ENCODE measurements around the gene GRID2. TPM values are rescaled to one million over a fixed set of nuclear protein-coding genes. Genes with fewer than 3 reads are reported as not detected.

The GRID2 gene
- total RNA-seq, 6 experiments from 2014 or later = not detected

- H3K4me3 Mint-ChIP-seq = no peak overlapping the region
- no peaks in the 10 kb centered on the region for H3K4me1 Mint-ChIP-seq (ENCODE audit: low read depth)
- H3K27me3 Mint-ChIP-seq (ENCODE audit: insufficient read depth) = no peaks in the 10 kb centered on the region; the same call in 1 of the 2 replicates
- H3K9me3 Mint-ChIP-seq = peaks cover 12% of the 10 kb centered on the region
- H3K27ac Mint-ChIP-seq = no peak overlapping the region
- TF ChIP-seq CTCF (IDR thresholded peaks at IDR 0.05) = no peak
- DNase-seq = no peak
- H3K36me3 Mint-ChIP-seq (ENCODE audit: low read depth) = no peaks in the 10 kb centered on the region
These were observed 1165.8 kb downstream of the GRID2 start for GRCh38 chr4:93469560-93469959.

GRCh38 chr4:93475730-93476129 lies 1172.0 kb downstream of the GRID2 start:
- peaks cover 15% of the 10 kb centered on the region for H3K9me3 Mint-ChIP-seq
- DNase-seq = no peak
- H3K4me3 Mint-ChIP-seq = no peak overlapping the region
- no peak overlapping the region for H3K27ac Mint-ChIP-seq
- H3K36me3 Mint-ChIP-seq (ENCODE audit: low read depth) = no peaks in the 10 kb centered on the region
- no peaks in the 10 kb centered on the region for H3K4me1 Mint-ChIP-seq (ENCODE audit: low read depth)
- TF ChIP-seq CTCF (IDR thresholded peaks at IDR 0.05) = no peak
- H3K27me3 Mint-ChIP-seq (ENCODE audit: insufficient read depth) = no peaks in the 10 kb centered on the region; the same call in 1 of the 2 replicates

- H3K9me3 Mint-ChIP-seq = peaks cover 15% of the 10 kb centered on the region
These were observed 1175.0 kb downstream of the GRID2 start for GRCh38 chr4:93478805-93479204.

GRCh38 chr4:93480452-93480851 lies 1176.7 kb downstream of the GRID2 start:
- DNase-seq = no peak
- Mint-ChIP-seq H3K36me3 (ENCODE audit: low read depth) (no peaks in the 10 kb centered on the region), H3K27ac (no peak overlapping the region), H3K4me3 (no peak overlapping the region), H3K4me1 (ENCODE audit: low read depth) (no peaks in the 10 kb centered on the region), H3K27me3 (ENCODE audit: insufficient read depth) (no peaks in the 10 kb centered on the region), H3K9me3 (peaks cover 15% of the 10 kb centered on the region)
- TF ChIP-seq CTCF (IDR thresholded peaks at IDR 0.05) = no peak

More at GRCh38 chr4:93478805-93479204, 1175.0 kb downstream of the GRID2 start:
- no peak overlapping the region for H3K27ac Mint-ChIP-seq
- DNase-seq = no peak
- no peak for TF ChIP-seq CTCF (IDR thresholded peaks at IDR 0.05)
- H3K4me1 Mint-ChIP-seq (ENCODE audit: low read depth) = no peaks in the 10 kb centered on the region
- no peaks in the 10 kb centered on the region for H3K36me3 Mint-ChIP-seq (ENCODE audit: low read depth)
- no peaks in the 10 kb centered on the region for H3K27me3 Mint-ChIP-seq (ENCODE audit: insufficient read depth)
- H3K4me3 Mint-ChIP-seq = no peak overlapping the region

- no peak for DNase-seq
- no peak overlapping the region for H3K27ac Mint-ChIP-seq
- H3K27me3 Mint-ChIP-seq (ENCODE audit: insufficient read depth) = no peaks in the 10 kb centered on the region
- H3K9me3 Mint-ChIP-seq = peaks cover 45% of the 10 kb centered on the region
- H3K4me1 Mint-ChIP-seq (ENCODE audit: low read depth) = no peaks in the 10 kb centered on the region
- no peak for TF ChIP-seq CTCF (IDR thresholded peaks at IDR 0.05)
- H3K36me3 Mint-ChIP-seq (ENCODE audit: low read depth) = 0 out of 2 replicates have a peak, but pooled peaks cover 4% of the 10 kb centered on the region
- no peak overlapping the region for H3K4me3 Mint-ChIP-seq
These were observed 1191.6 kb downstream of the GRID2 start for GRCh38 chr4:93495346-93495745.

GRCh38 chr4:93501244-93501643 lies 1197.5 kb downstream of the GRID2 start:
- H3K36me3 Mint-ChIP-seq (ENCODE audit: low read depth) = no peaks in the 10 kb centered on the region
- H3K27ac Mint-ChIP-seq = no peak overlapping the region
- H3K4me1 Mint-ChIP-seq (ENCODE audit: low read depth) = no peaks in the 10 kb centered on the region
- peaks cover 30% of the 10 kb centered on the region for H3K9me3 Mint-ChIP-seq
- no peak for TF ChIP-seq CTCF (IDR thresholded peaks at IDR 0.05)
- no peak overlapping the region for H3K4me3 Mint-ChIP-seq
- no peak for DNase-seq
- no peaks in the 10 kb centered on the region for H3K27me3 Mint-ChIP-seq (ENCODE audit: insufficient read depth)
